HL-60 (cell line): ENCODE data around the gene FBXO17.
"Not testable (repeated sequence)": the region's sequence is repeated elsewhere in the genome, so short reads cannot be mapped to it uniquely, and the experiment has no call there.

ENCODE experiments used
- CTCF ChIP-seq: IDR thresholded peaks from one replicate; pipeline ENCODE4 v1.5.1; 2011; ENCODE audit warnings: low read length, control low read depth, inconsistent platforms; ENCODE audit not compliant: insufficient read depth
- GABPA ChIP-seq: IDR thresholded peaks from 2 replicates; pipeline ENCODE4 v1.6.1; 2012; ENCODE audit warnings: low read depth
- POLR2AphosphoS5 ChIP-seq: IDR thresholded peaks from 2 replicates; pipeline ENCODE4 v1.6.1; 2012; ENCODE audit warnings: low read depth
- REST ChIP-seq: IDR thresholded peaks from 2 replicates; pipeline ENCODE4 v1.6.1; 2012; ENCODE audit warnings: low read depth; ENCODE audit not compliant: insufficient replicate concordance
- SPI1 ChIP-seq: IDR thresholded peaks from 2 replicates; pipeline ENCODE4 v1.6.1; 2012; ENCODE audit warnings: low read depth, mild to moderate bottlenecking, borderline replicate concordance

GRCh38 chr19:38988627-38989026 lies 13.1 kb upstream of the FBXO17 start:
- not testable (repeated sequence) for TF ChIP-seq CTCF, POLR2AphosphoS5, REST, GABPA, SPI1
